Hematopoietic multipotent progenitor cell (in vitro differentiated cells): ENCODE measurements around the gene ADGRG7. TPM values are rescaled to one million over a fixed set of nuclear protein-coding genes. Genes with fewer than 3 reads are reported as not detected.

Experiments used
- DNase-seq, 3 donors: peaks; one replicate each; pipeline ENCODE4 v3.0.0-alpha.2; 2011 to 2015; ENCODE audit warnings: low read depth in 2 of 3, low spot score in 2 of 3
- total RNA-seq: library from RNA; depleted of rRNA; stranded (reverse); fragments of >200 nt; gene quantifications from one replicate; pipeline ENCODE4 v1.2.3, GENCODE V29; 2012

ADGRG7 gene
- total RNA-seq, 1 donor = not detected

DNA sequence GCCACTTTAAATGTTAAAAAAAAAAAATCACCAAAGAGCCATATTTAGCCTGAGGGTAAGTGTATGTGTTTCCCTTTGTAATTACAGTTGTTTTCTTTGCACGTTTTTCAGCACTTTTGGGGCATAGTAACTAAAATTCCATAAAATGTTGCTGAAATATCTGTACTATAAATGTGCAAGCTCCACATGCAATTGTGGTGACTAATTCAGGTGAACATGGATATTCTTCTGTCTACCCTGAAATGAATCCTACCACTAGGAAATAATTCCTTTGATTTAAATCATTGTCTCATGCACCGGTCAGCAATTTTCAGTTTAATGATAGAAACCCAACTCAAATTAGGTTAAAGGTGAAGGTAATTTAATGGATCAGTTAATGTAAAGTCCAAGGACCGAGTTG, 86.8 kb downstream of the ADGRG7 start:
- DNase-seq = no peak

DNA sequence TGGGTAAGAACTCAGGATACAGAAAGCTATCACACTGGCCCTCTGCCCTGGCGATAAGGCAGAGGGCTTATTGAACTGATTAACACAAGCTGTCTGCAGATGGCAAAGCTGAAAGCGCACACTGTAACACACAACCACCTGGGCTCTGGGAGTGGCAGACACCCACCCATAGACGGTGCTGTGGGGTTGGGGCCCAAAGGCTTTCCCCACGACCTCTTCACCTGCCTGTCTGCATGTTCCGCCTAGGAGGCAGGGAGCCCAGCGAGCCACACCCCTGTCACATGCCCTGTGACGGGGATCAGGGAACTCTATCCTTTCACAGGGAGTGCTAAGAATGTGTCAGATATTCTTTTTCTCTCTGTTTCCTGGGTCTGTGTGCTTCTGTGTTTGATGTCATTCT, 87.8 kb downstream of the ADGRG7 start:
- DNase-seq = no peak

DNA sequence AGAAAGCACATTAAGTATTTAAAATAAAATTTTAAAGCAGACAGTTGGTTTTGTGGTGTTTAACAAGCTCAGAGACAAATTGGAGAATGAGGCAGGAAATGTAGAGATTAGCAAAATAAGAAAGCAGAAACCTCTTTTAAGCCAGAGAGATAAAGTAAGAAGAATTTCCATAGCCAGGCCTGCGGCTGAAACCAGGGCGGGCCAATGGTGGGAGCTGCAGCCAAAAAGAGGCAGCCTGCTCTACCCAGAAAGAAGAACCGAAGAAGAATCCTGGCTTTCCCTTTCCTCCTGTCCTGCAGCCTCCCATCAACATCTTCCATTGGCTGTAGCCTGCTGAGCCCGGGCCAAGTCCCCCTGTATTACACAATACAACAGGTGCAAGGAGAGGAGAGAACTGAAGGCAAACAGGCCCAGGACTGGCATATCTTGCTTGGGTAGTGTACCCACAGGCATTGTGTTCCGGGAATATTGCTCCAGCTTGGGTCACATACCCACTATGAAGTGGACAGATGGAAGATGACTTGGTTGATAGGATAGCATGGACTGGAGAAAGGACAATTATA, 88.4 kb downstream of the ADGRG7 start:
- DNase-seq = no peak

DNA sequence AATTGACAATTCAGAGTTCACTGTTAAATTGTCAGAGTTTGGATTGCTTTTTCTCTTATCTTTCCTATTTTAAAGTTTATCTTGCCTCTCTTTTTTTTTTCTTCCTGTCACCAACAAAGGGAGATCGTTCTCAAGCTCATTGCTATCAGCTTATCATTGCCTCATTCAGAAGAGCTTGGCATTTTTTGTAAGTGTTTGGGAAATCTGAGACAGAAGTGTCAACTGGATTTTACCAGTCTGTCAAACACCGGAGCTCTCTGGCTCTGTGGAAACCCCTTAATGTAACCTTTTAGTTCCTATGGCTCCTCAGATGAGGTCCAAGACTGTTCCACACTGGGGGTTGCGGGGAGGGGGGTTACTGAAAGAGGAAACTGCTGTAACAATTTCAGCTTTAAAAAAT, 89.3 kb downstream of the ADGRG7 start:
- DNase-seq = no peak

DNA sequence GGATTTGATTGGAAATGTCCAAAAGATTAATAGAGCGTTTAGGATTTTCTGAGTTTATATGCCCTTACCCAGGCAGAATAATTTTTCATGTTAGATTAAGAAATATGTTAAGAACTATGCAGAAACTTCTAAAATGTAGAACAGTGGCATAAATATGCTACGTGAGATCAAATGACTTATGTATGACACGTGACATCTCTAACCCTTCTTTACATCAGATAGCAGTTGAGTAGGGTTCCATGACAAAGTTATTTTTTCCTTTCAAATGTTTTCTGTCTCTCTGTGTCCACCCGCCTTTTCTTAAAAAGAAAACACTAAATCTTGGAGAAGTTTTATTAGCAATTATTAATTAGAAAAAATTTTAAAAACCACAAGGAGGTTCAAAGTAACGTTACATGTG, 91.3 kb downstream of the ADGRG7 start:
- DNase-seq = no peak

DNA sequence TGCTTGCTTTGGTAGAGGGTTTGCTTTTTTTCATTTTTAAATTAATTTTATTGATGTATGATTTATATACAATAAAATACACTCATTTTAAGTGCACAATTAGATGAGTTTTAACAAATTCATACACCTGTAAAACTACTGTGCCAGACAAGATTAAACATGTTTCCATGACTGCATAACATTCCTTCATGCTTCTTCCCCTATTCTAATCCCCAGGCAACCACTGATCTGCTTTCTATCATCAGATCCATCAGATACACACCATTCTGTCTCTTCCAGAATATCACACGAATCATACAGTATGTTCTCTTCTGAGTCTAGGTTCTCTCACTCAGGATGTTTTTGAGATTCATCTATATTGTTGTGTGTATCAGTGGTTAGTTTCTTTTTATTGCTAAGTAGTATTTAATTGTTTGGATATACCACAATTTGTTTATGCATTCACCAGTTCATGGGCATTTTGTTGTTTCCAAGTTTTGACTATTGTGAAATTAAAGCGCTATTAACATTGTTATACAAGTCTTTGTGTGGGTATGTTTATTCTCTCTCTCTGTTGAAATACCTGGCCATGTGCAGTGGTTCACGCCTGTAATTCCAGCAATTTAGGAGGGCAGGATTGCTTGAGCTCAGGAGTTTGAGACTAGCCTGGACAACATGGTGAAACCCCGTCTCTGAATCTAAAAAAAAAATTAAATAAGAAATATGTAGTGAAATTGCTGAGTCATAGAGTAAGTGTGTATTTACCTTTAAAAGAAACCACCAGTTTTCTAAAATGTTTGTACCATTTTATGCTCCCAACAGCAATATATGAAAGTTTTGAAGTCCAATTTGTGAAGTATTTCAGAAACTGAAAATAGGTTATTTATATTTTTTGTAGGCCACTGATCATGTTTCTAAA, 92.9 kb downstream of the ADGRG7 start:
- no peak for DNase-seq

DNA sequence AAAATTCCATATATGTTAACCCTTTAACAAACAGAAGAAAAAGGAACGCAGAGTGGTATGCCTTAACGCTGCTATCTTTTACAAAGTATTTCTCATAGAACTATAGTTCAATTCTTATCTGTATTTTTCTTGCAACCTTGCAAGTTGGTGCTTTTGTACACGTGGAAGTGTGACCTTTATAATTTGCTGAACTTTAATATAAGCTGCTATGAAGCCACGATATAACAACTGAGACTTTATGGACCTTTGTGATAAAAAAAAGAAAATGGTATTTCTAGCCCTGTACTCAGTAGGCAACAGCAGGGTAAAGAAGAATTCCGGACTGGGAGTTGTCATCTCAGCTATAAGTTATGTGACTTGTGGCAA, 93.6 kb downstream of the ADGRG7 start:
- no peak for DNase-seq

DNA sequence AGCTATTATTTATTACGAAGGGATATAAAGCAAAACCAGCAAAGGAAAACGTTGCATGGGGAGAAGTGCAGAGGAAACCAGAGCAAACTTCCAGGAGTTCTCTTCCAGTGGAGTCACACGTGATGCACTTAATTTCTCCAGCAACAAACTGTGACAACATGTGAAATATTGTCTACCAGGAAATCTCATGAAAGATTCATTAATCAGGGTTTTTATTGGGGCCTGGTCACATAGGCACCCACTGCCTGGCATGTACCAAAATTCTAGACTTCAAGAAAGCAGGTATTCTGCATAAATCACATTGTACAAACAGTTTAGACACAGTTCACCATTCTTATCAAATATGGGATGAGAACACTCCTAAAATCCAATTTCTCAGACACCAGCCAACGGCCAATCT, 94.5 kb downstream of the ADGRG7 start:
- no peak for DNase-seq

DNA sequence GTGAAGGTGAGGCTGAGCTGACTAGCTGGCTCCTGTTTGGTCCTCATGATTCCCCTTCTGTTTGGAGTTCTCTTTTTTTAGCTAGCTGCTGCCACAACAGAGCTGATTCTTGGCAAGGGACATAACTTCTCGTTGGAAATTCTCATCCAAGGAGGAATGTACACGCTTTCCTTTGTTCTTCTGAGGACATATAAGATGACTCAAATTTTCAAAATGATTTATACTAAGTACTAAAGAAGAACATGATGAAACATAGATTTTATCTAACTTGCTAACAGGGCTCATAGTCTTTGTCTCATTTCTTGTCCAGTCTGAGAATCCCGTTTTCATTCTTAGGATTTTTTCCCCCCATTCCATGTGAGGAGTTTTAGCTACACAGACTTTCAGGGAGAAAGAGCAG, 97.0 kb downstream of the ADGRG7 start:
- no peak for DNase-seq

DNA sequence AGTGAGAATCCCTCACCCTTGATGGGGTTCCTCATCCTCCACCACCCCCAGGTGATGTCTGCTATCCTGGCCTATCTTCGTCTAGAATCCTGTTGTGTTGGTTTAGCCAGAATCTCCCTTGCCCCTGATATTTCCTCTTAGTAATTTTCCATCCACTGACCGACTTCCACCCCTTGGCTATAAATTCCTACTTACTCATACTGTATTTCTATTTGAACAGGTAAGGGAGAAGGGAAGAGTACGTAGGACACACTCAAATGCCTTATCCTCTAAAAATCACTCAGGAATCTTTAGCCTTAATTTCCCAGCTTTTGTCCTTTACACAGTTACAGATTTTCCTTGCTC, 99.2 kb downstream of the ADGRG7 start:
- DNase-seq = no peak

DNA sequence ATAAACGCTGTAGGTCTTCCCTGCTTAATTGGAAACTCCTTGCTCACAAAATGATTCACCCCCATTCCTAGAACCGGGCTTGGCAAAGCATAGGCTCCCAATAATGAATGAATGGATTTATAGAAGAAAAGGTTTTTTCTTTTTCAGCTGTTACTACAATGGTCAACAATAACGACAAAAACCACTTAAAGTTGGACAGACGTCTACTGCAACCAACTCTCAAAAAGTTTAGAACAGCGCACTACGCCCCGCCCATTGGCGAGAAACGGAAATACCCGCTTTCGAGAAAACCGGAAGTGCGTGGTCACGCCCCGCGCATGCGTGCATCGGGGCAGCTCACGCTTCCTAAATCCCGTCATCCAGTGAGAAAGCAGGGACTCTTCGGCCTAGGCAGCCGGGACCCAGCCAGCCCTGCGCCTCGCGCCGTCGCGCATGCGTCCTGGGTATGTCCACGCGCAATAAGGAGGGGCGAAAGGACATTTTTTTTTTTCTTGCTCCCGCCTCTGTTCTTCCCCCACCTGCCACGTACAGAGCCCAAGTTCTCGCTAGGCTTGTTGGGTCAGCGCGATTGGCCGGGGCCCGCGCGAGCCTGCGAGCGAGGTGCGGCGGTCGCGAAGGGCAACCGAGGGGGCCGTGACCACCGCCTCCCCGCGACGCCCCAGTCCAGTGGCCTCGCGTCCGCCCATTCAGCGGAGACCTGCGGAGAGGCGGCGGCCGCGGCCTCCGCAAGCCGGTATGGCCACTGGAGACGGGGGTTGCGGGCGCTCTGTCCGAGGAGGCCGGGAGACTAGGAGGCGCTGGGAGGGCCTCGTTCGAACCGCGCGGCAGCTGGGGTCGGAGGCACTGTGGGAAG, 99.8 kb downstream of the ADGRG7 start, which contains the start of gene TFG:
TSS of gene TFG (plus strand) at position 506 of the 853 bp plus-strand sequence. CDS start 4,192 bp downstream, outside the sequence.
- DNase-seq = peak; percentile 99

DNA sequence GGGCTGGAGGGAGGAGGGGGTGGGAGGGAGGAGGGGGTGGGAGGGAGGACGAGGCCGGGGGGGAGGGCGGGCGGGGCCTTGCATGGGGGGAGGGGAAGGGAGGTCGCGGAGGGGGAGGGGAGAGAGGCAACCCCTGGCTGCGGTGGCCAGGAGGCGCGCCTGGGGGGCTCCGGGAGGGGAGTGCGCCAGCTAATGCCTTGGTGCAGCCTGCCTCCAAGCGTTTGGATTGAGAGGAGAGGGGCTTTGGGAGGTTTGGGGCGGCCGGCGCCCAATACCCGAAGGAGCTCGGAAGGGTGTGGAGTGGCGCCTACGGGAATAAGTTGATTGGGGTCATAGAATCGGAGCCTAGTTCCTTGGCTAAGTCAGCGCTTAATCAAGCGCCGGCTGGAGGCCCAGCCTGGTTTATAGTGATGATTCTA, 100.5 kb downstream of the ADGRG7 start:
- peak; percentile 7 to 75 (median 73) for DNase-seq

DNA sequence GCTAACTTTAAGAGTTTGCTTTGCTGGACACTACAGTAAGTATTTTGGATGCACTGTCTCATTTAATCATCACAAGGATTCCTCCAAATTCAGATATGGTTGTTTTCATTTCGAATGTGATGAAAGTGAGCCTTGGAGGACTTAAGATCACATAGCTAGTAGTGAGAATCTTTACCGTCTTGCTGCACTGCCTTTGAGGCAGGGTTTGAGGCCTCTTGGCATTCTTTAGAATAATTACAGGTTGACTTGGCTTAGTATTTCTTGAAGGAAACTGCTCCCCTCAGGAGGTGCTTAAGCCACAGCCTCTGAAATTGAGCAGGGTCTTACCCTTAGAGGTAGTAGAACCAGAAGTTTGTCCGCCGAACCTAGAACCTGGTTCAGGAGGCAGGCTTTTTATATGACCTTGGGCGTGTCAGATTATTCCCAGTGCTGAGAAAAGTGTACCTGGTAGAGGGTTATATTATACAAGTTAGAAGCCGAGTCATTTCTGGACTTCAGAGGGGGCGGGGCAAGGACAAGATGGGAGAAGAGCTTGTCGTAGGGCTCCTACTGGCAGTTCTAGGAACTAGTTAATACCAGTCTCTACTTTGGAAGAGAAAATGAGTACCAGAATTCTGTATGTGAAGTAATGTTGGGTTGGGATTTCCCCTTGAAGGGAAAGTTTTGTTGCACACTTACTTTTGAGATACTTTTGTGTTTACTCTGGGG, 101.0 kb downstream of the ADGRG7 start:
- peak; percentile 6 to 67 (median 49) for DNase-seq

DNA sequence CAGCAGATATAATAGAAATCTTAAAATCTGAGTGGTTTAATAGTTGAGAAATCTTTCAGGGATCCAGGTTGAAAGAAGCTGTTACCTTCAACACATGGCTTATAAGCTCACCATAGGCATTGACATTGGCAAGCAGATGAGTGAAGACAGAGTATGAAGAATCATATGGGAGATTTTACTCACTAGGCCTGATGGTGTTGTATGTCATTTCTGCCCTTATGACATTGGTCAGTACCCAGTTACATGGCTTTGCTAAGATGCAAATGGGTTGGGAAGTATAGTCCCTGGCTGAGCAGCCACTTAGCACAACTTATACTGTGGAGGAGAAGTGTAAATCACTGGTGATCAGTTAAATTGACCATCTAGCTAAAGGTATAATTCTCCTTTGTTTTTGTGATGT, 105.8 kb downstream of the ADGRG7 start:
- DNase-seq = no peak

DNA sequence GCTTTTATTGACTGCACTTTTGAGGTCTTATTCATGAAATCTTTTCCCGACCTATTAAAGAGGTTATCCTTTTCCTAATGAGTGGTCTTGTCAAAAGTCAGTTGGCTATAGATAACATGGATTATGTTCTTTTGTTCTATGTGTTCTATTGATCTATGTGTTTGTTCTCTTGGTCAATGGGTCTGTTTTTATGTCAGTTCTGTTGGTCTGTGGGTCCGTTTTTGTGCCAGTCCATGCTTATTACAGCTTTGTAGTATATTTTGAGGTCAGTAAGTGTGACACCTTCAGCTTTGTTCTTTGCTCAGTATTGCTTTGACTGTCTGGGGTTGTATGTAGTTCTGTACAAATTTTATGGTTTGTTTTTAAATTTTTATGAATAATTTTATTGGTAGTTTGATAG, 107.7 kb downstream of the ADGRG7 start:
- DNase-seq = no peak

DNA sequence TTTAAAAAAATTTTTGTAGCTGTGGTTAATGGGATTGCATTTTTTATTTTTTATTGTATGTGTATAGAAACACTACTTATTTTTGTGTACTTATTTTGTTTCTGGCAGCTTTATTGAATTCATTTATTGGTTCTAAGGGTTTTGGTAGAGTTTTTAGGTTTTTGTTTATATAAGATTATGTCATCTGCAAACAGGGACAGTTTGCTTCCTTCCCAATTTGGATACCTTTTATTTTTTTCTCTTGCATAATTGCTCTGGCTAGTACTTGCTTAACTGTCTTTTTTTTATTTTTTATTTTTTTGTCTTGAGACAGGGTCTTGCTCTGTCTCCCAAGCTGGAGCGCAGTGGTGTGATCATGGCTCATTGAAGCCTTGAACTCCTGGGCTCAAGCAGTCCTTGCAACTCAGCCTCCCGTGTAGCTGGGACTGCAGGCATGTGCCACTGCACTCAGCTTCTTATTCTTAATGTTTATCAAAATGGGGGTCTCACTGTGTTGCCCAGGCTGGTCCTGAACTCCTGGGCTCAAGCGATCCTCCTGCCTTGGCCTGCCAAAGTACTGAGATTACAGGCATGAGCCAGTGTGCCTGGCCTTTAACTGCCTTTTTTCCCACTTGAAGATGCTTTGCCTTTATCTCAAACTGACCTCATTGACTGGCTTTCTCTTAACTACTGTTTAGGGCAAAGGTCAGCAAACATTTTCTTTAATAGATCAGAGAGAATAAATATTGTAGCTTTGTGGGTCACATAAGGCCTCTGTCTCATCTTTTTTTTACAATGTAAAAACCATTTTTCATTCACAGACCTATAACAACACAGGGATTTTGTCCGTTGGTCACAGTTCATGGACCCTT, 108.5 kb downstream of the ADGRG7 start:
- no peak for DNase-seq

DNA sequence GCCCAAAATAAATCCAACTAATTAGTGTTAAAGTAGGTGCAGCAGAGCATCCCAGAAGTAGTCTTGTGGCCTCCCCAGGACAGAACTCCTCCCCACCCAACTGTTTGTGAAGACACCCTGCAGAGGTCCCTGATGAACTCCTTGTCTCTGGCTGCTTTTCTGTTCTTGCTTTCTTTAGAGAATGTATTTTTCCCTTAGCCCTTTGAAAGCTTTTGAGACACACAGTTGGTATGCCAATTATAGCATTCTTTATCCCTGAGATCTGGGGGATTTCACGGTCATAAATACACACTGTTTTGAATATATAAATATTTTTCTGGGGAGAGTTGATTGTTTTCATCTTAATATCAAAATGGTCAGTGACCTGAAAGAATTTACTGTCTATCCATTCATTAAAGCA, 109.7 kb downstream of the ADGRG7 start:
- DNase-seq = no peak

DNA sequence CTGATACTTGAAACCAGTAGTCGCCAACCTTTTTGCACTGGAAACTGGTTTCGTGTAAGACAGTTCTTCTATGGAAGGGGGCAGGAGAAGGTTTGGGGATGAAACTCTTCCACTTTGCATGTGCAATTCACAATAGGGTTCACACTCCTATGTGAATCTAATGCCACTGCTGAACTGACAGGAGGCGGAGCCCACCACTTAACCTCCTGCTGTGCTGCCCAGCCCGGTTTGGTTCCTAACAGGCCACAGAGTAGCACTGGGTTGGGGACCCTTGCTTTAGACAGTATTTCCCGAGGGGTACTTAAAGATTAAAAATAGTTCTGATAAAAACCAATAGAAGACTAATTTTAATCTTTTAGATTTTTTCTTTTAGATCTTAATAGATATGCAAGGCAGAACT, 111.0 kb downstream of the ADGRG7 start:
- DNase-seq = no peak

DNA sequence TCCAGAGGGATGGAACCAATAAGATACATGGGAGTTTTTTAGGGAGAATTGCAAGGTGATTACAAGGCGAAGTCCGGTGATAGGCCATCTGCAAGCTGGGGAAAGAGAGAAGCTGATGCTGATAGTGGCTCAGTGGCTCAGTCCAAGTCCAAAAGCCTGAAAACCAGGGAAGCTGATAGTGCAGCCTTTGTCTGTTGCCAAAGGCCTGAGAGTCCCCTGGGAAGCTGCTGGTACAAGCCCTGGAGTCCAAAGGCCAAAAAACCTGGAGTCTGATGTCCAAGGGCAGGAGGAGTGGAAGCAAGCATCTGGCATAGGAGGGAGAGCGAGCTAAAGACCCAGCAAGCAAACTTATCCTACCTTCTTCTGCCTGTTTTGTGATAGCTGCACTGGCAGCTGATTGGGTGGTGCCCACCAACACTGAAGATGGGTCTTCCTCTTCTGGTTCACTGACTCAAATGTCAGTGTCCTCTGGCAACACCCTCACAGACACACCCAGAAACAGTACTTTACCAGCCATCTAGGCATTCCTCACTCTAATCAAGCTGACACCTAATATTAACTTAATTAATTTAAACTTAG, 116.6 kb downstream of the ADGRG7 start:
- no peak for DNase-seq

DNA sequence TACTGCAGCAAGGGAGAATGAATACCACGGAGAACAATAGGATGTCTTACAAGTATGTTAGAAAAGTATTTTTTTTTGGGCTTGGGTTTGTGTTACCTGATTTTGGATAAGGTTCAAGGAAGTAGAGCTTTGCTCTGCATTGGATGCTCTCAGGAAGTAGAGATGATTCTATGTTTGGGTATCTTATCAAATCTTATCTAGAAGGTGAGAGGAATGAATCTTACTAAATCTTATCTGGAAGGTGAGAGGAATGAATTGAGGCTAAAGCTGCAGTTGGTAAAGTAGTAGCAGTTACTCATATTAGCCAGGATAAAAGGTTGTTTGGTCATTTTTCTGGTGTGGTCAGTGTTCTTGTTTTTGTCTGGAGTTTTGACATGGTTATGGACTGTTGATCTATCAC, 117.3 kb downstream of the ADGRG7 start:
- no peak for DNase-seq
